Measurements from ENCODE around the gene SUGCT. TPM values are rescaled to one million over a fixed set of nuclear protein-coding genes. Genes with fewer than 3 reads are reported as not detected.

The SUGCT gene
- total and polyA plus RNA-seq, 2 of the 13 experiments (the other 11 are each of a cell fraction or from before 2014, with no cell fraction given) = 10.1 to 22.2 TPM

- no peak for TF ChIP-seq ZNF34 (CRISPR knock-in tag; IDR thresholded peaks at IDR 0.05; ENCODE audit: borderline replicate concordance)
- 0 out of 2 replicates have a peak, but pooled peaks have one; percentile 51 for TF ChIP-seq SMAD3 (CRISPR knock-in tag; IDR thresholded peaks at IDR 0.05)
- TF ChIP-seq ARID3A (IDR thresholded peaks at IDR 0.05; ENCODE audit: low read depth, low read length) = peak; percentile 58
- TF ChIP-seq FOXK2 (IDR thresholded peaks at IDR 0.05) = peak; percentile 26; the same call in 1 of the 2 replicates
- TF ChIP-seq ZNF766 (CRISPR knock-in tag; IDR thresholded peaks at IDR 0.05; ENCODE audit: borderline replicate concordance) = no peak
- TF ChIP-seq HMG20A (CRISPR knock-in tag; IDR thresholded peaks at IDR 0.05; ENCODE audit: borderline replicate concordance) = peak; percentile 76; the same call in 1 of the 2 replicates
- TF ChIP-seq DPF2 (CRISPR knock-in tag; IDR thresholded peaks at IDR 0.05; ENCODE audit: borderline replicate concordance, low read depth) = peak; percentile 73; the same call in 1 of the 2 replicates
- TF ChIP-seq SETDB1 (CRISPR knock-in tag; IDR thresholded peaks at IDR 0.05; ENCODE audit: borderline replicate concordance) = no peak
- peak; percentile 85 for TF ChIP-seq HNF4A (CRISPR knock-in tag; IDR thresholded peaks at IDR 0.05)
- TF ChIP-seq TEAD3 (CRISPR knock-in tag; optimal IDR thresholded peaks at IDR 0.05; ENCODE audit: borderline replicate concordance) = peak; percentile 63
- peak; percentile 50 for TF ChIP-seq CREM (IDR thresholded peaks at IDR 0.05)
- TF ChIP-seq CREM (CRISPR knock-in tag; IDR thresholded peaks at IDR 0.05) = no peak
- TF ChIP-seq FOXA3 (CRISPR knock-in tag; IDR thresholded peaks at IDR 0.05) = peak; percentile 43; the same call in 1 of the 2 replicates
- TF ChIP-seq SALL1 (CRISPR knock-in tag; IDR thresholded peaks at IDR 0.05) = peak; percentile 77; the same call in 1 of the 2 replicates
- no peak for TF ChIP-seq NR2C2 (CRISPR knock-in tag; IDR thresholded peaks at IDR 0.05; ENCODE audit: borderline replicate concordance)
- 0 out of 2 replicates have a peak, but pooled peaks have one; percentile 34 for TF ChIP-seq PITX1 (CRISPR knock-in tag; IDR thresholded peaks at IDR 0.05)
- TF ChIP-seq HMG20B (CRISPR knock-in tag; conservative IDR thresholded peaks at IDR 0.05) = 0 out of 2 replicates have a peak, but pooled peaks have one; percentile 51
- TF ChIP-seq GABPA (IDR thresholded peaks at IDR 0.05; ENCODE audit: low read depth, low read length) = no peak
- no peak for TF ChIP-seq GABPA (CRISPR knock-in tag; IDR thresholded peaks at IDR 0.05; ENCODE audit: low read depth)
- peak; percentile 92 for TF ChIP-seq ZNF644 (CRISPR knock-in tag; IDR thresholded peaks at IDR 0.05; ENCODE audit: low read depth)
- peak; percentile 54; the same call in 1 of the 2 replicates for TF ChIP-seq HDAC1 (CRISPR knock-in tag; IDR thresholded peaks at IDR 0.05)
- peak; percentile 54; the same call in 1 of the 2 replicates for TF ChIP-seq MEIS1 (CRISPR knock-in tag; IDR thresholded peaks at IDR 0.05; ENCODE audit: borderline replicate concordance)
- no peak for TF ChIP-seq ZFP82 (CRISPR knock-in tag; IDR thresholded peaks at IDR 0.05; ENCODE audit: borderline replicate concordance)
- TF ChIP-seq PAF1 (CRISPR knock-in tag; IDR thresholded peaks at IDR 0.05) = no peak
- peak; percentile 68; the same call in 1 of the 2 replicates for TF ChIP-seq NFIC (IDR thresholded peaks at IDR 0.05; ENCODE audit: low read length)
- TF ChIP-seq PBX2 (CRISPR knock-in tag; IDR thresholded peaks at IDR 0.05) = 0 out of 2 replicates have a peak, but pooled peaks have one; percentile 28
- no peak for TF ChIP-seq ZHX1 (CRISPR knock-in tag; IDR thresholded peaks at IDR 0.05; ENCODE audit: low read depth)
- no peak for TF ChIP-seq NR2F6 (IDR thresholded peaks at IDR 0.05)
- TF ChIP-seq NR2F6 (CRISPR knock-in tag; IDR thresholded peaks at IDR 0.05) = peak; percentile 13; the same call in 1 of the 2 replicates
- TF ChIP-seq MED1 (CRISPR knock-in tag; IDR thresholded peaks at IDR 0.05) = peak; percentile 16; the same call in 1 of the 2 replicates
These were observed 462.7 kb downstream of the SUGCT start (continued) for GRCh38 chr7:40597517-40597916.
